ENCODE data around the gene SPINK8. TPM values are rescaled to one million over a fixed set of nuclear protein-coding genes. Genes with fewer than 3 reads are reported as not detected.

The SPINK8 gene
- total and polyA plus RNA-seq, 2 donors (not counting 1 experiment from before 2014, with no cell fraction given) = not detected

- Histone ChIP-seq H3K79me2 (ENCODE audit: control insufficient read depth, insufficient read depth, low read length) (no peaks in the 10 kb centered on the region), H4K20me1 (ENCODE audit: control insufficient read depth, extremely low read depth, insufficient read depth, low read length) (no peaks in the 10 kb centered on the region)
Measured at GRCh38 chr3:48278884-48279559, 54.4 kb downstream of the SPINK8 start.

DNA sequence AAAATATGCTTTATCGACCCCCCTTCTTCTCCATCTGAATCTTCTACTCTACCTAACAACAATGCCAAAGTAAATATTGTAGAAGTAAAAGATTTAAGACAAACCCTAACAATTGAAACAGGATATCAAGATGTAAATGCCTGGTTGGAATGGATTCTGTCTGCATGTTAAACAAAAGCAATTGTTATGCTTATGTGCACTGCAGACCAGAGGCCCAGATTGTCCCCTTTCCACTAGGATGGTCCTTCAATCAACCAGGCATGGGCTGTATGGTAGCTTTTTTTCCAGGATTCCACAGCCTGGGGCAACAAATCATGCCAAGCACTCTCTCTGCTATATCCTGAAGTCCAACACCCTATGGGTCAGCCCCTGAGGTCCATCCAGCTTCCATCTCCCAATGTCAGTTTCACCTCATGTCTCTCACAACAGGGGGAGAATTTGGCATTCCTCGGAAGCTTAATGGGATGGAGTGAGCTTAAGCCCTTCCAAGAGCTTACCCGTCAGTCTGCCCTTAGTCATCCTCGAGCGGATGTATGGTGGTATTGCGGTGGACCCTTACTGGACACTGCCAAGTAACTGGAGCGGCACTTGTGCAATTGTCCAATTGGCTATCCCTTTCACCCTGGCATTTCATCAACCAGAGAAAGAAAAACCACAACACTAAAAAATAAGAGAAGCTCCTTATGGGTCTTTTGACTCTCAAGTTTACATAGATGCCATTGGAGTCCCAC is 56.4 kb downstream of the SPINK8 start:
- Histone ChIP-seq H2AFZ (ENCODE audit: low read length) (no peak overlapping the region), H3K27ac (ENCODE audit: insufficient read depth, low read length) (no peak overlapping the region), H3K79me2 (ENCODE audit: control insufficient read depth, insufficient read depth, low read length) (no peaks in the 10 kb centered on the region), H3K9ac (ENCODE audit: insufficient read depth, low read length) (no peak overlapping the region), H3K4me1 (ENCODE audit: control insufficient read depth, extremely low read depth, insufficient read depth, low read length) (no peaks in the 10 kb centered on the region), H3K27me3 (ENCODE audit: control insufficient read depth, insufficient read depth, low read length) (no peaks in the 10 kb centered on the region), H4K20me1 (ENCODE audit: control insufficient read depth, extremely low read depth, insufficient read depth, low read length) (no peaks in the 10 kb centered on the region), H3K4me3 (replicated peaks in 1 of 4; ENCODE audit: control extremely low read depth in 1 of 4, insufficient read depth in 1 of 4, low read depth in 3 of 4, low read length in 4 of 4) (no peak overlapping the region), H3K4me2 (ENCODE audit: extremely low read depth, insufficient read depth, low read length) (no peak overlapping the region), H3K9me3 (ENCODE audit: control insufficient read depth, insufficient read depth, low read depth, low read length) (no peaks in the 10 kb centered on the region), H3K36me3 (ENCODE audit: control insufficient read depth, insufficient read depth, low read length) (no peaks in the 10 kb centered on the region)
- no peak for DNase-seq (ENCODE audit: low read depth in 2 of 2)
- TF ChIP-seq EZH2 (IDR thresholded peaks at IDR 0.05; ENCODE audit: low read length, missing control alignments) (no peak), CTCF (conservative IDR thresholded peaks at IDR 0.05 in 1 of 2, IDR thresholded peaks at IDR 0.05 in 1 of 2; ENCODE audit: low read depth in 1 of 2, low read length in 2 of 2) (no peak)

More at GRCh38 chr3:48278884-48279559, 54.4 kb downstream of the SPINK8 start:
- Histone ChIP-seq H3K27ac (ENCODE audit: insufficient read depth, low read length) (no peak overlapping the region), H3K4me3 (replicated peaks in 1 of 4; ENCODE audit: control extremely low read depth in 1 of 4, insufficient read depth in 1 of 4, low read depth in 3 of 4, low read length in 4 of 4) (no peak overlapping the region), H3K9ac (ENCODE audit: insufficient read depth, low read length) (no peak overlapping the region), H2AFZ (ENCODE audit: low read length) (no peak overlapping the region), H3K4me1 (ENCODE audit: control insufficient read depth, extremely low read depth, insufficient read depth, low read length) (no peaks in the 10 kb centered on the region), H3K36me3 (ENCODE audit: control insufficient read depth, insufficient read depth, low read length) (no peaks in the 10 kb centered on the region), H3K9me3 (ENCODE audit: control insufficient read depth, insufficient read depth, low read depth, low read length) (no peaks in the 10 kb centered on the region), H3K27me3 (ENCODE audit: control insufficient read depth, insufficient read depth, low read length) (no peaks in the 10 kb centered on the region), H3K4me2 (ENCODE audit: extremely low read depth, insufficient read depth, low read length) (no peak overlapping the region)
- no peak for DNase-seq (ENCODE audit: low read depth in 2 of 2)
- TF ChIP-seq EZH2 (IDR thresholded peaks at IDR 0.05; ENCODE audit: low read length, missing control alignments) (no peak), CTCF (conservative IDR thresholded peaks at IDR 0.05 in 1 of 2, IDR thresholded peaks at IDR 0.05 in 1 of 2; ENCODE audit: low read depth in 1 of 2, low read length in 2 of 2) (no peak)

DNA sequence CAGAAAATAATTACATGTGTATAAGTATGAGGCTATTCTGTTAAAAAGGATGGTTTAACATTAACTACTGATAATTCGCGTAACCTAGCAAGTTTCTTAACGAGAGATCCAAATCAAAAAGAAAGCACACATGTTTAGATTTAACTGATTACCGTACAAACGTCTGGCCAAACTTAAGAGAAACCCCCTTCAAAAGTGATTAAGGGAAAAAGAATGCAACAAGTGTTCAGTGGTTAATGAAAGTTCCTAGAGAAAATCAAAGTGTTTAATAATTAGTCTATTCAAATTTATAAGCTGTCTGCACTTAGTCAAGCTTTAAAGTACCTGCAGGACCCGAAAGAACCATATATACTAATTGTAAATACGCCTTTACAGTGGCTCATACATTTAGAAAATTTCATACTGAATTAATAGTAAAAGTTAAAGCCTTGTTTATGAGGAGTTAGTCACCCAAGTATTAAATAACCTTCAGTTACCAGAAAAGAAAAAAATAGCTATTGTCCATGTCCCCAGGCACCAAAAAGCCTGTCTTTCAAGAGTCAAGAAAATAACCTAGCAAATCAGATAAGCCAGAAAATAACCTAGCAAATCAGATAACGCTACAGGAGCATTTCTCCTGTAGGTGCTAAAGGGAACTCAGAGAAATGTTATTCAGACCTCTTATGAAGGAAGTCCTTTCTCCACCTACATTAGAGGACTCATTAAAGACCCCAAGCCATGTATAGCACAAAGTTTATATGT is 58.0 kb downstream of the SPINK8 start:
- peak in 1 of 2 donors; percentile 37 for DNase-seq (ENCODE audit: low read depth in 2 of 2)

More for the DNA sequence above, 58.0 kb downstream of the SPINK8 start:
- no peak overlapping the region for H3K4me2 ChIP-seq (ENCODE audit: extremely low read depth, insufficient read depth, low read length)
- H3K79me2 ChIP-seq (ENCODE audit: control insufficient read depth, insufficient read depth, low read length) = no peaks in the 10 kb centered on the region
- no peak overlapping the region for H2AFZ ChIP-seq (ENCODE audit: low read length)
- H3K9me3 ChIP-seq (ENCODE audit: control insufficient read depth, insufficient read depth, low read depth, low read length) = no peaks in the 10 kb centered on the region
- no peaks in the 10 kb centered on the region for H3K4me1 ChIP-seq (ENCODE audit: control insufficient read depth, extremely low read depth, insufficient read depth, low read length)
- H4K20me1 ChIP-seq (ENCODE audit: control insufficient read depth, extremely low read depth, insufficient read depth, low read length) = no peaks in the 10 kb centered on the region
- no peak overlapping the region for H3K9ac ChIP-seq (ENCODE audit: insufficient read depth, low read length)
- H3K27ac ChIP-seq (ENCODE audit: insufficient read depth, low read length) = no peak overlapping the region
- H3K4me3 ChIP-seq (replicated peaks in 1 of 4; ENCODE audit: control extremely low read depth in 1 of 4, insufficient read depth in 1 of 4, low read depth in 3 of 4, low read length in 4 of 4) = no peak overlapping the region
- no peaks in the 10 kb centered on the region for H3K36me3 ChIP-seq (ENCODE audit: control insufficient read depth, insufficient read depth, low read length)
- TF ChIP-seq EZH2 (IDR thresholded peaks at IDR 0.05; ENCODE audit: low read length, missing control alignments) (no peak), CTCF (conservative IDR thresholded peaks at IDR 0.05 in 1 of 2, IDR thresholded peaks at IDR 0.05 in 1 of 2; ENCODE audit: low read depth in 1 of 2, low read length in 2 of 2) (no peak)
- H3K27me3 ChIP-seq (ENCODE audit: control insufficient read depth, insufficient read depth, low read length) = no peaks in the 10 kb centered on the region
